Stimulated activated memory B cell treated with anti-CD40 and anti-IgM and Interleukin-4, amounts not matched to agents 10 μg/mL and 1 μg/mL and 100 μg/mL, for 72 hours (primary cell): ENCODE measurements around the gene CCR4.
"Not testable (repeated sequence)": the region's sequence is repeated elsewhere in the genome, so short reads cannot be mapped to it uniquely, and the experiment has no call there.

Source experiments
- ATAC-seq: fragments of 150-1000 bp; cut with Tn5 transposase; 2 replicates; pipeline ENCODE4 v1.10.0; 2021
- H3K27ac Mint-ChIP-seq: one replicate; pipeline ENCODE4 v1.8.0; 2022; ENCODE audit warnings: mild to moderate bottlenecking, mixed read lengths
- H3K27me3 Mint-ChIP-seq: one replicate; pipeline ENCODE4 v1.8.0; 2022; ENCODE audit warnings: mixed read lengths
- H3K36me3 Mint-ChIP-seq: one replicate; pipeline ENCODE4 v1.8.0; 2022; ENCODE audit warnings: mixed read lengths
- H3K4me1 Mint-ChIP-seq: one replicate; pipeline ENCODE4 v1.8.0; 2022; ENCODE audit warnings: mixed read lengths
- H3K4me3 Mint-ChIP-seq: one replicate; pipeline ENCODE4 v1.8.0; 2022; ENCODE audit warnings: mild to moderate bottlenecking, moderate library complexity, mixed read lengths
- H3K9me3 Mint-ChIP-seq: one replicate; pipeline ENCODE4 v1.8.0; 2022; ENCODE audit warnings: mixed read lengths

CCR4 gene

GRCh38 chr3:32951410-32951811 is at the start of gene CCR4:
TSS of gene CCR4 (plus strand) at chr3:32951644. CDS start at chr3:32953423, 1,779 bp downstream.
- peak; percentile 59 for ATAC-seq
- Mint-ChIP-seq H3K9me3 (no peaks in the 10 kb centered on the region), H3K4me1 (peaks cover 24% of the 10 kb centered on the region), H3K27ac (peak within 1 kb of the TSS; percentile 51), H3K4me3 (no peak within 1 kb of the TSS), H3K27me3 (no peaks in the 10 kb centered on the region), H3K36me3 (no peaks in the 10 kb centered on the region)

- not testable (repeated sequence) for ATAC-seq, H3K27ac Mint-ChIP-seq, H3K36me3 Mint-ChIP-seq, H3K9me3 Mint-ChIP-seq, H3K4me1 Mint-ChIP-seq
- Mint-ChIP-seq H3K27me3 (peaks cover 20% of the 10 kb centered on the region), H3K4me3 (peak overlapping the region; percentile 80)
Measured at GRCh38 chr3:32902887-32903371, 48.5 kb upstream of the CCR4 start.

- Mint-ChIP-seq H3K27ac (no peak overlapping the region), H3K27me3 (peaks cover 11% of the 10 kb centered on the region), H3K4me3 (no peak overlapping the region), H3K36me3 (no peaks in the 10 kb centered on the region), H3K9me3 (no peaks in the 10 kb centered on the region), H3K4me1 (peaks cover 5% of the 10 kb centered on the region)
- no peak for ATAC-seq
Measured at GRCh38 chr3:32903953-32904352, 47.5 kb upstream of the CCR4 start.

GRCh38 chr3:32909999-32910398 is 41.4 kb upstream of the CCR4 start:
- no peaks in the 10 kb centered on the region for H3K27me3 Mint-ChIP-seq
- H3K4me1 Mint-ChIP-seq: no peaks in the 10 kb centered on the region
- no peak for ATAC-seq
- no peak overlapping the region for H3K27ac Mint-ChIP-seq
- H3K9me3 Mint-ChIP-seq: no peaks in the 10 kb centered on the region
- H3K4me3 Mint-ChIP-seq: no peak overlapping the region
- H3K36me3 Mint-ChIP-seq: no peaks in the 10 kb centered on the region

- no peak overlapping the region for H3K4me3 Mint-ChIP-seq
- no peaks in the 10 kb centered on the region for H3K27me3 Mint-ChIP-seq
- H3K27ac Mint-ChIP-seq: no peak overlapping the region
- no peak for ATAC-seq
- no peaks in the 10 kb centered on the region for H3K9me3 Mint-ChIP-seq
- H3K4me1 Mint-ChIP-seq: no peaks in the 10 kb centered on the region
- H3K36me3 Mint-ChIP-seq: no peaks in the 10 kb centered on the region
Measured at GRCh38 chr3:32910954-32911353, 40.5 kb upstream of the CCR4 start.

- Mint-ChIP-seq H3K4me3 (no peak overlapping the region), H3K27me3 (no peaks in the 10 kb centered on the region), H3K27ac (no peak overlapping the region), H3K36me3 (peaks cover 6% of the 10 kb centered on the region), H3K4me1 (no peaks in the 10 kb centered on the region), H3K9me3 (peaks cover 5% of the 10 kb centered on the region)
- no peak for ATAC-seq
Measured at GRCh38 chr3:32912046-32912445, 39.4 kb upstream of the CCR4 start.

DNA sequence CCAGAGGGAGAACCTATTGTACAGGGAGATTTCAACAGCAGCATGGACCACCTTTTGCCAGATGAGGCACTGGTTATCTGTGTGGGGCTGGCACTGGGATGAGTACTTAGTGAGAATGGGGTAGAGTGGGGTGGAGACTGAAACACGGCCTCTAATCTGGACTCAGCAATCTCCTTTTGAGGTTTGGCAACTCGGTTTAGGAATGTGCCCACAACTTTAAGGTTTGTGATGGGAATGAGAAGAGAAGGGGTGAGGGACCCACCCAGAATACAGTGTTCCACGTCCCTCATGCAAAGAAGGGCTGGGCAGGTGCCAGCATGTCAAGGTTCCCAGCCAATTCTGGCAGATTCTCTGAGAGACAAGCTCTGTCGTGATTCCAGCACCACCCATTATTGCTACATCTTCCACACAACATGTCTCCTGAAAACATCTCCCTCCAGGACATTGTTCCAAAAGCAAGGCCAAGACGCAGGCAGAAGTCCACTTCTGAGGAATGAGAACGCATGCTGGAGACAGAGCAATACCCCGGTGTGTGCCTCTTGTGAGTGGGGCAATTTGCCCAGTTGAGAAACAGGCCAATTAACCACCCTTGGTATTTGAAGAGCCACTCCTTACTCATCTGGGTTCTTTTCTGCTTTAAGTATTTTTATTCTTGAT is 37.5 kb upstream of the CCR4 start:
- peaks cover 13% of the 10 kb centered on the region for H3K9me3 Mint-ChIP-seq
- ATAC-seq: peak; percentile 24
- H3K27ac Mint-ChIP-seq: no peak overlapping the region
- no peak overlapping the region for H3K4me3 Mint-ChIP-seq
- no peaks in the 10 kb centered on the region for H3K27me3 Mint-ChIP-seq
- H3K4me1 Mint-ChIP-seq: no peaks in the 10 kb centered on the region
- H3K36me3 Mint-ChIP-seq: peaks cover 11% of the 10 kb centered on the region

GRCh38 chr3:32919920-32920319 is 31.5 kb upstream of the CCR4 start:
- no peak overlapping the region for H3K27ac Mint-ChIP-seq
- no peak overlapping the region for H3K4me3 Mint-ChIP-seq
- peaks cover 13% of the 10 kb centered on the region for H3K9me3 Mint-ChIP-seq
- H3K36me3 Mint-ChIP-seq: peaks cover 11% of the 10 kb centered on the region
- no peaks in the 10 kb centered on the region for H3K4me1 Mint-ChIP-seq
- H3K27me3 Mint-ChIP-seq: no peaks in the 10 kb centered on the region
- ATAC-seq: no peak

GRCh38 chr3:32922078-32922477 is 29.4 kb upstream of the CCR4 start:
- H3K4me3 Mint-ChIP-seq: no peak overlapping the region
- H3K9me3 Mint-ChIP-seq: peaks cover 8% of the 10 kb centered on the region
- H3K36me3 Mint-ChIP-seq: peaks cover 4% of the 10 kb centered on the region
- no peaks in the 10 kb centered on the region for H3K4me1 Mint-ChIP-seq
- ATAC-seq: no peak
- no peak overlapping the region for H3K27ac Mint-ChIP-seq
- H3K27me3 Mint-ChIP-seq: no peaks in the 10 kb centered on the region

GRCh38 chr3:32930161-32930560 is 21.3 kb upstream of the CCR4 start:
- no peak for ATAC-seq
- H3K36me3 Mint-ChIP-seq: no peaks in the 10 kb centered on the region
- H3K9me3 Mint-ChIP-seq: peaks cover 3% of the 10 kb centered on the region
- H3K4me3 Mint-ChIP-seq: no peak overlapping the region
- H3K27me3 Mint-ChIP-seq: peaks cover 17% of the 10 kb centered on the region
- H3K4me1 Mint-ChIP-seq: no peaks in the 10 kb centered on the region
- H3K27ac Mint-ChIP-seq: no peak overlapping the region

GRCh38 chr3:32931273-32931672 is 20.2 kb upstream of the CCR4 start:
- not testable (repeated sequence) for ATAC-seq, H3K9me3 Mint-ChIP-seq, H3K4me1 Mint-ChIP-seq, H3K27ac Mint-ChIP-seq, H3K4me3 Mint-ChIP-seq, H3K36me3 Mint-ChIP-seq
- H3K27me3 Mint-ChIP-seq: peaks cover 17% of the 10 kb centered on the region

DNA sequence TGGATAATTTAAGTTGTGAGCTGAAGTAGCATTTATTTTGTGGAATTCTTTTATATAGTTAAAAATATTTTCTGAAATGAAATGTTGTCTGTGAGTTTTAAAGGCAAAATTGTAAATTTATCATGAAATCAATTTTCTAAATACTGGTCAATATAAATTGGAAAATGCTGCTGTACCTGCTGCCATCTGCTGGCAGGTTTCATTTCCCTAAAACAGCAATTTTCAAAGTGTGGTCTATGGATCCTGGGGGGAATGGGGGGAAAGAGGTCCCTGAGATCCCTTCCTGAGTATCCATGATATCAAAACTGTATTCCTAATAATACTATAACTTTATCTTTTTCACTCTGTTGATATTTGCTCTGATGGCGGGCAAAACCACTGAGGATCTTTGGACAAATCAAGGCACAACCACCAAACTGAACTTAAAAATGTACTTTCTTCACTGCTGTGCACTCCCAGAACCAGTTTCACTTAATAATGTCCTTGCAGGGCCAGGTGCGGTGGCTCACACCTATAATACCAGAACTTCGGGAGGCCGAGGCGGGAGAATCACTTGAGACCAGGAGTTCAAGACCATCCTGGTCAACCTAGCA is 17.2 kb upstream of the CCR4 start:
- no peak for ATAC-seq
- H3K36me3 Mint-ChIP-seq: no peaks in the 10 kb centered on the region
- peaks cover 3% of the 10 kb centered on the region for H3K9me3 Mint-ChIP-seq
- no peak overlapping the region for H3K4me3 Mint-ChIP-seq
- no peak overlapping the region for H3K27ac Mint-ChIP-seq
- peaks cover 4% of the 10 kb centered on the region for H3K27me3 Mint-ChIP-seq
- no peaks in the 10 kb centered on the region for H3K4me1 Mint-ChIP-seq

GRCh38 chr3:32937331-32937730 is 14.1 kb upstream of the CCR4 start:
- Mint-ChIP-seq H3K36me3 (no peaks in the 10 kb centered on the region), H3K27ac (no peak overlapping the region), H3K4me1 (no peaks in the 10 kb centered on the region), H3K9me3 (no peaks in the 10 kb centered on the region), H3K27me3 (no peaks in the 10 kb centered on the region), H3K4me3 (no peak overlapping the region)
- no peak for ATAC-seq

GRCh38 chr3:32939531-32940284 is 11.7 kb upstream of the CCR4 start:
- ATAC-seq, H3K4me3 Mint-ChIP-seq, H3K36me3 Mint-ChIP-seq, H3K9me3 Mint-ChIP-seq, H3K27me3 Mint-ChIP-seq, H3K4me1 Mint-ChIP-seq, H3K27ac Mint-ChIP-seq: not testable (repeated sequence)

DNA sequence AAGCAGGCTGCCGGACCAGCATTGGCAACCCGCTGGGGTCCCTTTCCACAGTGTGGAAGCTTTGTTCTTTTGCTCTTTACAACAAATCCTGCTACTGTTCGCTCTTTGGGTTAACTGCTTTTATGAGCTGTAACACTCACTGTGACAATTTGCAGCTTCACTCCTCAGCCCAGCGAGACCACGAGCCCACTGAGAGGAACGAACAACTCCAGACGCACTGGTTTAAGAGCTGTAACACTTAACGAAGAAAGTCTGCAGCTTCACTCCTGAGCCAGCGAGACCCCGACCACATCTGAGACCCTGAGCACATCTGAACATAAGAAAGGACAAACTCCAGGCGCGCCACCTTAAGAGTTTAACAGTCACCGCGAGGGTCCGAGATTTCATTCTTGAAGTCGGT is 10.7 kb upstream of the CCR4 start:
- H3K4me1 Mint-ChIP-seq: no peaks in the 10 kb centered on the region
- no peak for ATAC-seq
- no peaks in the 10 kb centered on the region for H3K9me3 Mint-ChIP-seq

DNA sequence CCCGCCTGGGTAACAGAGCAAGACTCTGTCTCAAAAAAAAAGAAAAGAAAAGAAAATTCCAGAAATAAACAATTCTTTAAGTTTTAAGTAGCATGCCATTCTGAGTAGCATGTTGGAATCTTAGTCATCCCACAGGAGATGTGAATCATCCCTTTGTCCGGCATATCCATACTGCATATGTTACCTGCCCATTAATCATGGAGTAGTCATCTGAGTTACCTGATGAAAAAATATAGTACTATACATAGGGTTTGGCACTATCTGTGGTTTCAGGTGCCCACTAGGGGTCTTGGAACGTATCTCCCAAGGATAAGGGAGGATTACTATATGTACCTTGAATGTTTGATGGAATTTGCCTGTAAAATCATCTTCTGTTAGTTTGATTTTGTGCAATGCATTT is 6.3 kb upstream of the CCR4 start:
- no peak overlapping the region for H3K4me3 Mint-ChIP-seq
- no peaks in the 10 kb centered on the region for H3K36me3 Mint-ChIP-seq
- no peak overlapping the region for H3K27ac Mint-ChIP-seq
- H3K9me3 Mint-ChIP-seq: no peaks in the 10 kb centered on the region
- H3K27me3 Mint-ChIP-seq: no peaks in the 10 kb centered on the region
- ATAC-seq: no peak
- H3K4me1 Mint-ChIP-seq: peaks cover 11% of the 10 kb centered on the region

More for the DNA sequence above, 10.7 kb upstream of the CCR4 start:
- H3K4me3 Mint-ChIP-seq: no peak overlapping the region
- H3K36me3 Mint-ChIP-seq: no peaks in the 10 kb centered on the region
- no peaks in the 10 kb centered on the region for H3K27me3 Mint-ChIP-seq
- H3K27ac Mint-ChIP-seq: no peak overlapping the region
